ENCODE data around the gene KIF7. TPM values are rescaled to one million over a fixed set of nuclear protein-coding genes. Genes with fewer than 3 reads are reported as not detected.
"Not testable (repeated sequence)": the region's sequence is repeated elsewhere in the genome, so short reads cannot be mapped to it uniquely, and the experiment has no call there.

KIF7 gene
- total RNA-seq, 2 donors from 2014 or later = 0.11 to 0.53 TPM

GRCh38 chr15:89628301-89628700, 27.0 kb downstream of the KIF7 start:
- Mint-ChIP-seq H3K4me1 (no peaks in the 10 kb centered on the region), H3K27me3 (no peaks in the 10 kb centered on the region), H3K36me3 (ENCODE audit: low read depth) (peaks cover 47% of the 10 kb centered on the region), H3K9me3 (no peaks in the 10 kb centered on the region), H3K4me3 (no peak overlapping the region), H3K27ac (no peak overlapping the region)
- ATAC-seq (replicated peaks) = no peak

DNA sequence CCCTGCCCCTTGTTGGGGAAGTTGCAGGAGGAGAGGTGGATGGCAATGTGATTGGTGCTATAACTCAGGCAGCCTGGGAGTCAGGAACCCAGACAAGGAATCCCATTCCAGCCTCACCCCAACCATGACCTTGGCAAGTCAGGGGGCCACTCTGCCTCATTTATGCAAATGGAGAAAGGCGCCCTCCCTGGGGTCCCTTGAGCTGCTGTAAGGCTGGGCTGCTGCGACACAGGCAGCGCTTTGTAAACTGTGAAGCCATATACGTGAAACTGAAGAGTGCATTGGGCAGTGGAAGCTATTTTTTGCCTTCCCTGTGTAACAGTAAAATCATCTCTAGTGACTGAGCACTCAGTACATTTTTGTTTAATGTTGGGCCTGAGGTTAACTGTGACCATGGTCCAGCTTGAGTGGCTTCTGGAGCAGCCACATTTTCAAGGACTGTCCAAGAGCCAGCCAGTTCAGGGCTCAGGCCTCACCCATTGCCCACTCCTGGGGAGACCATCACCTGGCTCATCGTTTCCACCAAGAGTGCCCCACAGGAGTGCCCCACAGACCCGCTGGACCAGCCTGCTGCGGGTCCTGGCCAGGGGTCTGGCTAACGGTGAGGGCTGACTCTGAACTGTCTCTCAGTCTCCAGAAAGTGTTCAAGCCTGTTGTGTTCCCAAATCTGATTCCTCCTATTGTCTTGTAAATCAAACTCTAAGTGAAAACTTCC, 27.9 kb downstream of the KIF7 start:
- H3K36me3 Mint-ChIP-seq (ENCODE audit: low read depth) = peaks cover 55% of the 10 kb centered on the region
- no peaks in the 10 kb centered on the region for H3K4me1 Mint-ChIP-seq
- H3K27me3 Mint-ChIP-seq = no peaks in the 10 kb centered on the region
- H3K4me3 Mint-ChIP-seq = no peak overlapping the region
- no peaks in the 10 kb centered on the region for H3K9me3 Mint-ChIP-seq
- ATAC-seq (replicated peaks) = no peak
- H3K27ac Mint-ChIP-seq = no peak overlapping the region

DNA sequence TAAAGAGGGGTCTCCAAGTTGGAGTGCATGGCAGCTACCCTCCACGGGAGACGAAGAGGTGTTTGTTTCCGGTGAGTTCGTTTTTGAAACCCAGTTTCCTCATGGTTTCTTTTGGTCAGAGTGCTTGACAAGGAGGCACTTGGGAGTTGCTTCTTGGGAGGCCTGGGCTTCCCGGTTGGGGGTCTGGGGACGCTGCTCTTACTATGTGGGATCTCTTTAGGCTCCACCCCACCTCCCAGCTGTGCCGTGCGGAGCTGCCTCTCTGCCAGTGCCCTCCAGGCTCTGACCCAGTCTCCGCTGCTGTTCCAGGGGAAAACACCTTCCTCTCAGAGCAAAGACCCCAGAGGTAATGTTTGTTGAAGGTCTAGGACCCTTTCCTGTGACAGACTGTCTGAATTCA, 29.6 kb downstream of the KIF7 start:
- H3K4me1 Mint-ChIP-seq = no peaks in the 10 kb centered on the region
- H3K27me3 Mint-ChIP-seq = no peaks in the 10 kb centered on the region
- no peak overlapping the region for H3K4me3 Mint-ChIP-seq
- no peak overlapping the region for H3K27ac Mint-ChIP-seq
- peaks cover 72% of the 10 kb centered on the region for H3K36me3 Mint-ChIP-seq (ENCODE audit: low read depth)
- no peaks in the 10 kb centered on the region for H3K9me3 Mint-ChIP-seq
- no peak for ATAC-seq (replicated peaks)

- H3K27me3 Mint-ChIP-seq = no peaks in the 10 kb centered on the region
- ATAC-seq (replicated peaks) = no peak
- no peak overlapping the region for H3K4me3 Mint-ChIP-seq
- H3K4me1 Mint-ChIP-seq = no peaks in the 10 kb centered on the region
- no peak overlapping the region for H3K27ac Mint-ChIP-seq
- no peaks in the 10 kb centered on the region for H3K9me3 Mint-ChIP-seq
- peaks cover 89% of the 10 kb centered on the region for H3K36me3 Mint-ChIP-seq (ENCODE audit: low read depth)
These were observed 32.1 kb downstream of the KIF7 start for GRCh38 chr15:89623165-89623564.

GRCh38 chr15:89621547-89621946, 33.7 kb downstream of the KIF7 start:
- H3K27me3 Mint-ChIP-seq = no peaks in the 10 kb centered on the region
- H3K4me1 Mint-ChIP-seq = no peaks in the 10 kb centered on the region
- peaks cover 86% of the 10 kb centered on the region for H3K36me3 Mint-ChIP-seq (ENCODE audit: low read depth)
- ATAC-seq (replicated peaks) = no peak
- H3K27ac Mint-ChIP-seq = no peak overlapping the region
- no peaks in the 10 kb centered on the region for H3K9me3 Mint-ChIP-seq
- no peak overlapping the region for H3K4me3 Mint-ChIP-seq

GRCh38 chr15:89616228-89616627, 39.0 kb downstream of the KIF7 start:
- H3K27me3 Mint-ChIP-seq = no peaks in the 10 kb centered on the region
- H3K9me3 Mint-ChIP-seq = peaks cover 11% of the 10 kb centered on the region
- H3K36me3 Mint-ChIP-seq (ENCODE audit: low read depth) = peaks cover 71% of the 10 kb centered on the region
- ATAC-seq (replicated peaks) = no peak
- H3K27ac Mint-ChIP-seq = no peak overlapping the region
- H3K4me3 Mint-ChIP-seq = no peak overlapping the region
- no peaks in the 10 kb centered on the region for H3K4me1 Mint-ChIP-seq

DNA sequence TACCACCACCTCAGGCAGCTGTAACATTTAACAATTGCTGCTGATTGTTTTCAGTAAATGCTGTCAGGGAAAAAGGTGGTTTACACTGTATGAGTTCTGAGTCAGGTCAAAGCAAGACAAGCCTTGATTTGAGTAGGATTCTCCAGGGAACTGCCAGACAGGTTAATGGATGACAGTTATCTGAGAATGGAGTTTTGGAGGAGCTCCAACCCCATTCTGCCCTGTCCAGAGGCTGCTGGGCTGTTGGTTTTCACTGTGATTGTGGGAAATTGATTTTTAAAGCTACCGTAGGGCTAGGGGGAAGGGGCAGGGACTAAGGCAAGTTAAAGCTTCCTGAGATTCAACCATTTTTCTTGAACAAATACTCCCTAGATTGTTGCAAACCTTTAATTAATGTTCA, 40.1 kb downstream of the KIF7 start:
- peaks cover 71% of the 10 kb centered on the region for H3K36me3 Mint-ChIP-seq (ENCODE audit: low read depth)

GRCh38 chr15:89614164-89614563, 41.1 kb downstream of the KIF7 start:
- H3K36me3 Mint-ChIP-seq (ENCODE audit: low read depth) = peaks cover 73% of the 10 kb centered on the region
- H3K27me3 Mint-ChIP-seq = no peaks in the 10 kb centered on the region
- H3K4me3 Mint-ChIP-seq = no peak overlapping the region
- H3K9me3 Mint-ChIP-seq = peaks cover 11% of the 10 kb centered on the region
- no peaks in the 10 kb centered on the region for H3K4me1 Mint-ChIP-seq
- no peak for ATAC-seq (replicated peaks)
- no peak overlapping the region for H3K27ac Mint-ChIP-seq

More for the DNA sequence above, 40.1 kb downstream of the KIF7 start:
- Mint-ChIP-seq H3K4me1 (no peaks in the 10 kb centered on the region), H3K27ac (no peak overlapping the region), H3K9me3 (peaks cover 11% of the 10 kb centered on the region), H3K27me3 (no peaks in the 10 kb centered on the region), H3K4me3 (no peak overlapping the region)
- ATAC-seq (replicated peaks) = no peak

DNA sequence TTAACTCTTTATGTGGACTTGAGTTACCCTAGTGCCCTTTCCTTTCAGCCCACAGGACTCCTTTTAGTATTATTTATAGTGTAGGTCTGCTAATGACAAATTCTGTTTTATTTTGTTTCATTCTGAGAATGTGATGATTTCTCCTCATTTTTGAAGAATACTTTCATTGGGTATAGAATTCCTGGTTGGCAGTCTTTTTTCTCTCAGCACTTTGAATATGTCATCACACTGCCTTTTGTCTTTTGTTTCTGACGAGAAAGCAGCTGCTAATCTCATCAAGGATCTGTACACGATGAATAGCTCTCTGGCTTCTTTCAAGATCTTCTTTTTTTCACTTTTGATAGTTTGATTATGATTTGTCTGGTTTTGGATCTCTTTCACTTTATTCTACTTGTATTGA, 42.2 kb downstream of the KIF7 start:
- Mint-ChIP-seq H3K9me3 (peaks cover 11% of the 10 kb centered on the region), H3K36me3 (ENCODE audit: low read depth) (peaks cover 70% of the 10 kb centered on the region), H3K4me3 (no peak overlapping the region), H3K27ac (no peak overlapping the region), H3K27me3 (no peaks in the 10 kb centered on the region), H3K4me1 (no peaks in the 10 kb centered on the region)
- no peak for ATAC-seq (replicated peaks)

DNA sequence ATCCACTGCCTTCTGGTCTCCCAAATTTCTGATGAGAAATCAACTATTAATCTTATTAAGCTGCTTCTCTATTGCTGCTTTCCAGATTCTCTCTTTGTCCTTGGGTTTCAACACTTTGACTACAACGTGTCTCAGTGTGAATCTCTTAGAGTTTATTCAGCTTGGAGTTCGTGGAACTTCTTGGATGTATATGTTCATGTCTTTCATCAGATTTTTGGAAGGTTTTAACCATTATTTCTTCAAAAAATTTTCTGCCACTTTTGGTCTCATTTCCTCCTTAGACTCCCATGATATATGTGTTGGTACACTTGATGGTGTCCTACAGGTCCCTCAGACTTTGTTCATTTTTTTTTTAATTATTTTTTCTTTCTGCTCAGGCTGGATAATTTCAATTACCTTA, 44.0 kb downstream of the KIF7 start:
- Mint-ChIP-seq H3K9me3 (peaks cover 11% of the 10 kb centered on the region), H3K27ac (no peak overlapping the region), H3K27me3 (no peaks in the 10 kb centered on the region), H3K36me3 (ENCODE audit: low read depth) (peaks cover 65% of the 10 kb centered on the region), H3K4me3 (no peak overlapping the region), H3K4me1 (no peaks in the 10 kb centered on the region)
- ATAC-seq (replicated peaks) = no peak

DNA sequence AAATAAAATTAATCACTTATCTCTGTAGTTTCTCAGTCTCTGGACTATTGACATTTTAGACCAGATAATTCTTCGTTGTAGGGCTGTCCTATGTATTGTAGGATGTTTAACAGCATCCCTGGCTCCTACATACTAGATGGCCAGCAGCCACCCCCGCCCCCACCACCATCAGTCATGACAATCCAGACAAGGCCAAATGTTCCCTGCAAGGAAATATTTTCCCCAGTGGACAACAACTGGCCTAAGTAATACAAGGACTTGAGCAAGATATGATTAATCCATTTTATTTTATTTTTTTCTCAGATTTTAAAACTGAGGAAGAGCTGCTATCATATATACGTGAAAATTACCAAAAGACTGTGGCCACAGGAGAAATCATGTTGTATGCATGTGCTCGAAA, 56.2 kb downstream of the KIF7 start:
- no peak overlapping the region for H3K27ac Mint-ChIP-seq
- no peak for ATAC-seq (replicated peaks)
- H3K4me3 Mint-ChIP-seq = no peak overlapping the region
- no peaks in the 10 kb centered on the region for H3K27me3 Mint-ChIP-seq
- H3K4me1 Mint-ChIP-seq = no peaks in the 10 kb centered on the region
- H3K36me3 Mint-ChIP-seq (ENCODE audit: low read depth) = peaks cover 71% of the 10 kb centered on the region
- no peaks in the 10 kb centered on the region for H3K9me3 Mint-ChIP-seq

DNA sequence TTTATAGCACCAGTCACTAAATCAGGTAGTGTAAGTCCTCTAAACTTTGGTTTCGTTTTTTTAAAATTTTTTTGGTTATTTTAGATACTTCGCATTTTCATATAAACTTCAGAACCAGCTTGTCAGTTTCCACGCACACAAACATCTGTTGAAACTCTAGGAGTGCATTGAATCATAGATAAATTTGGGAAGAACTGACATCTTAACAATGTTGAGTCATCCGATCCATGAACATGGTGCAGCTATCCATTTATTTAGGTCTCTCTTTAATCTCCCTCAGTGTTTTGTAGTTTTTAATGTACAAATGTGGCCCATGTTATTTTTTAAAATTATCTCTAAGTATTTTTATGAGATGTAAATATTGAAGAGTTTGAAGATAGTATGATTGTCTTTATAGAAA, 62.2 kb downstream of the KIF7 start:
- Mint-ChIP-seq H3K4me1 (no peaks in the 10 kb centered on the region), H3K27me3 (no peaks in the 10 kb centered on the region), H3K36me3 (ENCODE audit: low read depth) (peaks cover 52% of the 10 kb centered on the region), H3K9me3 (no peaks in the 10 kb centered on the region), H3K4me3 (no peak overlapping the region), H3K27ac (no peak overlapping the region)
- ATAC-seq (replicated peaks) = no peak

DNA sequence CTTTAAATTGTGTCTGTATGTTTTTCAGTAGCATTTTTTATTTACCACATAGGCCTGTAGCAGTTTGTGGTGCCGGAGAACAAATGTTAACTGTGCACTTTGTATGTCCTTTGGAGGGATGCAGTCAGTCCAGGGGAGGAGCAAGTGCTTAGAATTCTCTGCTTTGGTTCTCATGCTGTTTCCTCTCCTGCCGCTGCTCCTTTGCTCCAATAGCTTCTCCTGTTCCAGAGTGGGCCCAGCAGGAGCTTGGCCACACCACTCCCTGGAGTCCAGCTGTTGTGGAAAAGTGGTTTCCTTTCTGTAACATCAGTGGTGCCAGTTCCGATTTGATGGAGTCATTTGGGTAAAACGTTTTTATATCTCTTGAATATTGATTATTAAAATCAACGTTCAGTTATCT, 63.4 kb downstream of the KIF7 start:
- Mint-ChIP-seq H3K36me3 (ENCODE audit: low read depth) (peaks cover 44% of the 10 kb centered on the region), H3K27ac (no peak overlapping the region), H3K4me3 (no peak overlapping the region), H3K27me3 (no peaks in the 10 kb centered on the region), H3K4me1 (no peaks in the 10 kb centered on the region), H3K9me3 (no peaks in the 10 kb centered on the region)
- no peak for ATAC-seq (replicated peaks)

DNA sequence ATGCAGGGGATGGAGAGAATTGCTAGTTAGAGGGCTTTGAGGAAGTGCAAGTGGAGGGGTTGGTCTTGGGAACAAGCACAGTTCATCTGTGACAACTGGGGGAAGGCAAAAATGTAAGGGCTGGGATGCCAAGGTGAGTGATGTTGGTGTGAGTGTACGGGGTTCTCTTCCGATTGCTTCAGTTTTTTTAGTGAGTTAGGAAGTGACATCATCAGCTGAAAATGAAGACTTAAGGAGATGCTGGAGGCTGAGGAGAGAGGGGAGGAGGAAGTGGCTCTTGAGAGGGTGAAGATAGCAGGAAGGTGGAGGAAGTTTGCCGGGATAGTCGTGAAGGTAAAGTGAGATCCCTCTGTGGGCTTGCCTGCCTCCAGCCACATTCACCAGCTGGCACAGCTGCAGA, 67.3 kb downstream of the KIF7 start:
- Mint-ChIP-seq H3K9me3 (no peaks in the 10 kb centered on the region), H3K27me3 (no peaks in the 10 kb centered on the region), H3K36me3 (ENCODE audit: low read depth) (peaks cover 37% of the 10 kb centered on the region), H3K4me1 (no peaks in the 10 kb centered on the region), H3K4me3 (no peak overlapping the region), H3K27ac (no peak overlapping the region)
- no peak for ATAC-seq (replicated peaks)

GRCh38 chr15:89586651-89587050, 68.6 kb downstream of the KIF7 start:
- no peaks in the 10 kb centered on the region for H3K9me3 Mint-ChIP-seq
- peaks cover 1% of the 10 kb centered on the region for H3K4me1 Mint-ChIP-seq
- peaks cover 38% of the 10 kb centered on the region for H3K36me3 Mint-ChIP-seq (ENCODE audit: low read depth)
- no peaks in the 10 kb centered on the region for H3K27me3 Mint-ChIP-seq
- no peak overlapping the region for H3K27ac Mint-ChIP-seq
- no peak overlapping the region for H3K4me3 Mint-ChIP-seq
- ATAC-seq (replicated peaks) = no peak

- not testable (repeated sequence) for H3K4me3 Mint-ChIP-seq; H3K9me3 Mint-ChIP-seq; H3K27ac Mint-ChIP-seq; ATAC-seq (replicated peaks); H3K27me3 Mint-ChIP-seq
- Mint-ChIP-seq H3K36me3 (ENCODE audit: low read depth) (peaks cover 73% of the 10 kb centered on the region), H3K4me1 (peaks cover 22% of the 10 kb centered on the region)
These were observed 74.5 kb downstream of the KIF7 start for GRCh38 chr15:89580747-89581146.

All from activated T-helper 17 cell treated with anti-CD3 and anti-CD28 coated beads, Interleukin-2, amount 50 U/mL, for 72 hours (primary cell).